HL-60 (cell line): Measurements from ENCODE around the gene ZBTB8A.

Source experiments
- DNase-seq, 2 experiments: peaks; one replicate each; pipeline ENCODE4 v3.0.0-alpha.2; 2010 to 2020; ENCODE audit warnings: low read depth in 1 of 2, low spot score in 1 of 2
- H3K27ac ChIP-seq: fragments of 250-450 bp; sonication (Bioruptor Pico); replicated peaks from 2 replicates; pipeline ENCODE4 v1.5.1; 2020; ENCODE audit warnings: mild to moderate bottlenecking, moderate library complexity
- H3K27me3 ChIP-seq: fragments of 250-450 bp; sonication (Bioruptor Pico); 2 replicates; pipeline ENCODE4 v1.5.1; 2021; ENCODE audit warnings: mild to moderate bottlenecking, moderate library complexity; ENCODE audit not compliant: insufficient read depth, poor library complexity, severe bottlenecking
- H3K4me3 ChIP-seq: replicated peaks from 2 replicates; pipeline ENCODE4 v1.5.1; 2011; ENCODE audit warnings: mild to moderate bottlenecking, control low read depth, low read length; ENCODE audit not compliant: insufficient read depth
- GABPA ChIP-seq: IDR thresholded peaks from 2 replicates; pipeline ENCODE4 v1.6.1; 2012; ENCODE audit warnings: low read depth
- POLR2AphosphoS5 ChIP-seq: IDR thresholded peaks from 2 replicates; pipeline ENCODE4 v1.6.1; 2012; ENCODE audit warnings: low read depth
- SPI1 ChIP-seq: IDR thresholded peaks from 2 replicates; pipeline ENCODE4 v1.6.1; 2012; ENCODE audit warnings: low read depth, mild to moderate bottlenecking, borderline replicate concordance
- TF ChIP-seq, protein P1 (sequence below): IDR thresholded peaks from one replicate; pipeline ENCODE4 v1.5.1; 2011; ENCODE audit warnings: low read length, control low read depth, inconsistent platforms; ENCODE audit not compliant: insufficient read depth
- TF ChIP-seq, protein P2 (sequence below): IDR thresholded peaks from 2 replicates; pipeline ENCODE4 v1.6.1; 2012; ENCODE audit warnings: low read depth; ENCODE audit not compliant: insufficient replicate concordance

ZBTB8A gene

DNA sequence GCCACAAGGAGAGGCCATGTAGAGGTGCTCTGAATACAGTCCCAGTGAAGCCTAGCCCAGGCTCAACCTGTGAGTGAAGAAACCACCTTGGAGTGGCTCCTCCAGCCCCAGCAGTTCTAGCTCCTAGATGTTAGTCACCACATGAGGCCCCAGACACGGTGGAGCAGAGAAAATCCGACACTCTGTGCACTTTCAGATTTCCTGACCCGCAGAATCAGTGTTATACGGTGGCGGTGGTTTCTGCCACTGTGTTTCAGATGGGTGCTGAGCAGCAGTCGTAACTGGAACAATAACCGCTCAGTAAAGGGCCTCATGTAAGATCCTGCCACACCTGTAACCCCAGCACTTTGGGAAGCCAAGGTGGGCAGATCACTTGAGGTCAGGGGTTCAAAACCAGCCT, 36.1 kb upstream of the ZBTB8A start:
- Histone ChIP-seq H3K4me3 (no peak overlapping the region), H3K27ac (no peak overlapping the region), H3K27me3 (no peaks in the 10 kb centered on the region)
- TF ChIP-seq SPI1 (no peak), POLR2AphosphoS5 (no peak), GABPA (no peak)
- TF ChIP-seq, protein P1, sequence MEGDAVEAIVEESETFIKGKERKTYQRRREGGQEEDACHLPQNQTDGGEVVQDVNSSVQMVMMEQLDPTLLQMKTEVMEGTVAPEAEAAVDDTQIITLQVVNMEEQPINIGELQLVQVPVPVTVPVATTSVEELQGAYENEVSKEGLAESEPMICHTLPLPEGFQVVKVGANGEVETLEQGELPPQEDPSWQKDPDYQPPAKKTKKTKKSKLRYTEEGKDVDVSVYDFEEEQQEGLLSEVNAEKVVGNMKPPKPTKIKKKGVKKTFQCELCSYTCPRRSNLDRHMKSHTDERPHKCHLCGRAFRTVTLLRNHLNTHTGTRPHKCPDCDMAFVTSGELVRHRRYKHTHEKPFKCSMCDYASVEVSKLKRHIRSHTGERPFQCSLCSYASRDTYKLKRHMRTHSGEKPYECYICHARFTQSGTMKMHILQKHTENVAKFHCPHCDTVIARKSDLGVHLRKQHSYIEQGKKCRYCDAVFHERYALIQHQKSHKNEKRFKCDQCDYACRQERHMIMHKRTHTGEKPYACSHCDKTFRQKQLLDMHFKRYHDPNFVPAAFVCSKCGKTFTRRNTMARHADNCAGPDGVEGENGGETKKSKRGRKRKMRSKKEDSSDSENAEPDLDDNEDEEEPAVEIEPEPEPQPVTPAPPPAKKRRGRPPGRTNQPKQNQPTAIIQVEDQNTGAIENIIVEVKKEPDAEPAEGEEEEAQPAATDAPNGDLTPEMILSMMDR = no peak
- TF ChIP-seq, protein P2, sequence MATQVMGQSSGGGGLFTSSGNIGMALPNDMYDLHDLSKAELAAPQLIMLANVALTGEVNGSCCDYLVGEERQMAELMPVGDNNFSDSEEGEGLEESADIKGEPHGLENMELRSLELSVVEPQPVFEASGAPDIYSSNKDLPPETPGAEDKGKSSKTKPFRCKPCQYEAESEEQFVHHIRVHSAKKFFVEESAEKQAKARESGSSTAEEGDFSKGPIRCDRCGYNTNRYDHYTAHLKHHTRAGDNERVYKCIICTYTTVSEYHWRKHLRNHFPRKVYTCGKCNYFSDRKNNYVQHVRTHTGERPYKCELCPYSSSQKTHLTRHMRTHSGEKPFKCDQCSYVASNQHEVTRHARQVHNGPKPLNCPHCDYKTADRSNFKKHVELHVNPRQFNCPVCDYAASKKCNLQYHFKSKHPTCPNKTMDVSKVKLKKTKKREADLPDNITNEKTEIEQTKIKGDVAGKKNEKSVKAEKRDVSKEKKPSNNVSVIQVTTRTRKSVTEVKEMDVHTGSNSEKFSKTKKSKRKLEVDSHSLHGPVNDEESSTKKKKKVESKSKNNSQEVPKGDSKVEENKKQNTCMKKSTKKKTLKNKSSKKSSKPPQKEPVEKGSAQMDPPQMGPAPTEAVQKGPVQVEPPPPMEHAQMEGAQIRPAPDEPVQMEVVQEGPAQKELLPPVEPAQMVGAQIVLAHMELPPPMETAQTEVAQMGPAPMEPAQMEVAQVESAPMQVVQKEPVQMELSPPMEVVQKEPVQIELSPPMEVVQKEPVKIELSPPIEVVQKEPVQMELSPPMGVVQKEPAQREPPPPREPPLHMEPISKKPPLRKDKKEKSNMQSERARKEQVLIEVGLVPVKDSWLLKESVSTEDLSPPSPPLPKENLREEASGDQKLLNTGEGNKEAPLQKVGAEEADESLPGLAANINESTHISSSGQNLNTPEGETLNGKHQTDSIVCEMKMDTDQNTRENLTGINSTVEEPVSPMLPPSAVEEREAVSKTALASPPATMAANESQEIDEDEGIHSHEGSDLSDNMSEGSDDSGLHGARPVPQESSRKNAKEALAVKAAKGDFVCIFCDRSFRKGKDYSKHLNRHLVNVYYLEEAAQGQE = no peak
- no peak for DNase-seq

DNA sequence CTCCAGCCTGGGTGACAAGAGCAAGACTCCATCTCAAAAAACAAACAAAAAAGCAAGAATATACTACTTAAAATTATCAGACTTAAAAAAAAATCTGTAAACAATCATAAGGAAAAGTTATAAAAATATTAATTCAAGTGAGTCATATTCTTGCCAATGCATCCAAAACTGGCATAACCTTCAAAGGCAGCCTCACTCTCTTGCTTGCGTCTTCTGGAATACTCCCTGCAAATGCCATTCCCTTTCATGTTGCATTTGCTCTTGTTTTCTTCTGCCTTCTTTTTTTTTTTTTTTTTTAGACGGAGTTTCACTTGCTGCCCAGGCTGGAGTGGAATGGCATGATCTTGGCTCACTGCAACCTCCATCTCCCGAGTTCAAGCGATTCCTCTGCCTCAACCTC, 32.2 kb upstream of the ZBTB8A start:
- DNase-seq = no peak
- Histone ChIP-seq H3K4me3 (no peak overlapping the region), H3K27me3 (no peaks in the 10 kb centered on the region), H3K27ac (no peak overlapping the region)
- TF ChIP-seq POLR2AphosphoS5 (no peak), GABPA (no peak), SPI1 (no peak)
- TF ChIP-seq, protein P2 = no peak
- TF ChIP-seq, protein P1 = no peak

DNA sequence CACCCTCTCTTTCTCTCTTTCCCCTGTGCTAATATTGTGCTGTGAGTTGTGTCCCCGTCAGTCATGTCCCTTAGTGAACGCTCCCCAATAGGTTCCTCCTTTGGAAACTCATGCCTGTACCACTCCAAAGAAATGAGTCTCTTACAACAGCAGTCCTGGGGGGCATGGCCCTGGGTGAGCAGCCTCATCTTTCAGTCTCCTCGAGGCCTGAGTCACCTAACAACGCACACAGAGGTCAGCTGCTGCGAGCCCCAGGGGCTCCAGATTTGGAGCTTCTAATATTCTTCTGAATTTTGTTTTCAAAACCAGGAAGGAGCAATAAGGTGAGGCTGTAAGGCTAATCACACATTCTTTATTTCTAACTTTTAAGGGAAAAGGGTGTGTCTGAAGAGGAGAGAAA, 30.5 kb upstream of the ZBTB8A start:
- DNase-seq = no peak
- Histone ChIP-seq H3K27me3 (no peaks in the 10 kb centered on the region), H3K27ac (no peak overlapping the region), H3K4me3 (no peak overlapping the region)
- TF ChIP-seq, protein P2 = no peak
- TF ChIP-seq GABPA = no peak
- no peak for TF ChIP-seq SPI1
- TF ChIP-seq, protein P1 = no peak
- TF ChIP-seq POLR2AphosphoS5 = no peak
